Measurements from ENCODE around the gene RPS14.
"Not testable (repeated sequence)": the region's sequence is repeated elsewhere in the genome, so short reads cannot be mapped to it uniquely, and the experiment has no call there.

The RPS14 gene

GRCh38 chr5:150479416-150479815 lies 29.9 kb upstream of the RPS14 start:
- no peak for DNase-seq

- not testable (repeated sequence) for DNase-seq
Observed at GRCh38 chr5:150476568-150476967, 27.0 kb upstream of the RPS14 start.

GRCh38 chr5:150473673-150474358 lies 24.3 kb upstream of the RPS14 start:
- no peak for DNase-seq

DNA sequence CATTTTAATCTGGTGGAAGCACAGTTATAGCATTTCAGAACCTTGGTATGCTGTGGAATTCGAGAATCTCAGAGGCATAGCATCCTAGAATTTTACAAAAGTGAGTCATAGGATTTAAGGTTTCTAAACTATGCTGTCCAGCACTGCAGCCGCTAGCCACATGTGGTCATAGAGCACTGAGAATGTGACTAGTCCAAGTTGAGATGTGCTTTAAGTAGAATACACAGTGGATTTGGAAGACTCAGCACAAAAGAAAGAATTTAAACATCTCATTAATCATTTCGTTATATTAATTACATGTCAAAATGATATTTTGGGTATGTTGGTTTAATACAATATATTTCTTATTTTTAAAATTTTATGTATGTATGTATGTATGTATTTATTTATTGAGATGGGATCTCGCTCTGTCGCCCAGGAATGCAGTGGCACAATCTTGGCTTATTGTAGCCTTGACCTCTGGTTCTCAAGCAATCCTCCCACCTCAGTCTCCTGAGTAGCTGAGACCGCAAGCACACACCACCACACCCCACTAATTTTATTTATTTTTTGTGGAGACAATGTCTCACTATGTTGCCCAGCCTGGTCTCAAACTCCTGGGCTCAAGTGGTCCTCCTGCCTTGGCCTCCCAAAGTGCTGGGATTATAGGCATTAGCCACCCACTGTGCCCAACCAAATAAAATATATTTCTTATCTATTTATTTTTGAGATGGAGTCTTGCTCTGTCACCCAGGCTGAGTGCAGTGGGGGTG lies 20.4 kb upstream of the RPS14 start:
- DNase-seq, result no peak

GRCh38 chr5:150468206-150468605 lies 18.7 kb upstream of the RPS14 start:
- no peak for DNase-seq

DNA sequence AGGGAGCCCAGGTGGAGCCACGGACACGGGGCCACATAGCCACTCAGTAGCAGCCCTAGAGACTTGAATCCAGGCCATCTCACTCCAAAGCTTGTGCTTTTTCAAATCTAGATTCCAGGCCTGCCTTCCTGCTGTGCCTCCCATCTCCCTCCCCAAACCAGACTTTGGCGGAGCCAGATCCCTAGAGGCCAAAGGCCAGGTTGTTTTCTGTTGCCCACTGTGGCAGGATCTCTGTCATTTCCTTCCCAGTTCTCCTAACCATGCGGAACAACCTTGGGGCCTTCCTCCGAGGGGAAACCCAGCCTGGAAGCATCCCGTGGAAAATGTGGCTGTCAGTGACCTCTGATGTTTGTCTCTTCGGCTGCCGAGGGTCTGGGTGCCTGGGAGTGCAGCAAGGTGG lies 16.4 kb upstream of the RPS14 start:
- DNase-seq, result no peak

DNA sequence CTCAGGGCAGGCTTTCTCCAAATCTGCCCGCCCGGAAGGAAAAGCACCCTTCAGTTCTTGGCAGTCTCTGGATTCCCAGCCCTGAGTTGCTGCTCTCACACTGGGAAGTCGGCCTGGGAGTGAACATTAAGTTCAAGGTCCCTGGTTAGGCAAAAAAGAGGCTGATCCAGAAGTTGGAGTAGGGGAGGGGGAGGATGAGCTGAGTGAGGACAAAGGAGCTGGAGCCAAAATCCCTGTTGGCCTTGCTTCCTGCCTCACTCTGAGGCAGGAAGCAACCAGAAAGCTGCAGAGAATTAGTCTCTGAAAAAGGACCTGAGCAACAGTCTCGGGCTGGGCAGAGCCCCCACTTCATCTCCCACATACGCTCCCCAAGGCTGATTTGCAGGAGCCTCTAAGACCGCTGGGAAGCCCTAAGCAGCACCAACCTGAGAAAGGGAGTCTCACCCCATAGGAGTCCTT lies 15.0 kb upstream of the RPS14 start:
- no peak for DNase-seq

DNA sequence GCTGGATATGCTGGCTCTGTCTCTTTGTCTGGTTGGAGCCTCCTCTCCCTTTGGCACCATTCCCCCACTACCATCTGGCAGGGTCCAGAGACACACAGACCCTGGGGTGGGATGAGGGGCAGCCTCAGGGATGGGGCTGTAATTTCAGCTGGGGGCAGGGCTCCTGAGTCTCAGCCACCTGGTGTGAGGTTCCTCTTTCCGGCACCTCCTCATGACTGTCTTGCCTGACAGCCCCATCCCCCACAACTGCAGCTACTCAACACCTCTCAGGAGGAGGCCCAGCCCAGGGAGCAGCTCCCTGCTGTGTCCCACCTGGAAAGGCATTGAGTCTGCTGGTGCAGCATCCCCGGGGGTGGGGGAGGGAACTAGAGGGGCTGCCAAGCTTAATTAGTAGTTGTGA lies 11.7 kb upstream of the RPS14 start:
- peak in 3 of 6 experiments; percentile 11 to 22 (median 12) for DNase-seq

DNA sequence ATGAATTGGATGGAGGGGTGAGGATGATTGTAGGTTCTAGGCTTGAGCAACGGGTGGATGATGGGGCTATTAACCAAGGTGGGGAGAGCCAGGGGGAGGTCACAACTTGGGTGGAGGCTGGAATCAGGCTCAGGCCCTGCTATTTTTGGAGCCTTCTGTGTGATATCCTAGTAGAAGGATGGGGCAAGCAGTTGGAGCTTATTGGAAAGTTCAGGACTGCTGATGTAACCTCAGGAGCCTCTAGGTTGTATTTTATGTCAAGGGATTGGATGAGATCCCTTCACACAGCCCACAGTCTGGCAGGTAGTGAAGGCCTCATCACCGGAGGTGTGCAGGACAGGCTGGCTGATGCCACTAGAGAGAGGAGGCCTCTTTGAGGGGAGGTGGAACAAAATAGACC lies 11.2 kb upstream of the RPS14 start:
- DNase-seq, result no peak

DNA sequence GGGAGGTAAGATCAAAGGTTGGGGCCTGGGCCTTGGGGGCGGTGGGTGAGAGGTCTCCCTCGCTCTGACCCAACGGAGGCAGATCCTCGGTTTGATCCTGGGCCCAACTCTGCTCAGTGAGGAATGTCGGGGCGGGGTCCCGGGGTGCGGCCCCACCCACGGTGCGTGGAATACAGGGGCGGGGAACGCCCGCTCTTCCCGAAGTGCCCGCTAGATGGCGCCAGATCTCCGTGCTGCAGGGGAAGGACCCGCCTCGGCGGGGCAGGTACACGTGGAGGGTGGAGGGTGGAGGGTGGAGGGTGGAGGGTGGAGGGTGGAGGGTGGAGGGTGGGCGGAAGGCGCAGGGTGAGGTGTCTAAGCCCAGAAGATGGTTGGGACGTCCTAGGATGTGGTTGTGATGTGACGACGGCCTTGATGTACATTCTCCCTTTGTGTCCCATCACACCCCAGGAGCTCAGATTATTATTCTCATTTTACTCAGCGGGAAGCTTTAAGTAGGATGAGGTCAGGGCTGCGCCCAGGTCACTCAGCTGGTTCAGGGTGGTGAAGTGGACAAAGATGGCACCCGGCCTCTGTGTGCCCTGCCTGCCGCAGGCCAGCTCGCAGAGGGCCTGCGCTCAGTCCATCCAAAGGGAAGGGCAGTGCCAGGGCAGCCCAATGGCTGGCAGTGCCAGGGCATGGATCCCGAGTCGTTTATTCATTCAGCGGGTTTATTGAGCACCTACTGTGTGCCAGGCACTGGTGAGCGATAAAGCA lies 9.4 kb upstream of the RPS14 start:
- peak; percentile 75 to 90 (median 82) for DNase-seq

- no peak for DNase-seq
Observed at GRCh38 chr5:150457562-150458240, 8.2 kb upstream of the RPS14 start.

- peak in 1 of 6 experiments; percentile 4 for DNase-seq
Observed at GRCh38 chr5:150457121-150457520, 7.6 kb upstream of the RPS14 start.

DNA sequence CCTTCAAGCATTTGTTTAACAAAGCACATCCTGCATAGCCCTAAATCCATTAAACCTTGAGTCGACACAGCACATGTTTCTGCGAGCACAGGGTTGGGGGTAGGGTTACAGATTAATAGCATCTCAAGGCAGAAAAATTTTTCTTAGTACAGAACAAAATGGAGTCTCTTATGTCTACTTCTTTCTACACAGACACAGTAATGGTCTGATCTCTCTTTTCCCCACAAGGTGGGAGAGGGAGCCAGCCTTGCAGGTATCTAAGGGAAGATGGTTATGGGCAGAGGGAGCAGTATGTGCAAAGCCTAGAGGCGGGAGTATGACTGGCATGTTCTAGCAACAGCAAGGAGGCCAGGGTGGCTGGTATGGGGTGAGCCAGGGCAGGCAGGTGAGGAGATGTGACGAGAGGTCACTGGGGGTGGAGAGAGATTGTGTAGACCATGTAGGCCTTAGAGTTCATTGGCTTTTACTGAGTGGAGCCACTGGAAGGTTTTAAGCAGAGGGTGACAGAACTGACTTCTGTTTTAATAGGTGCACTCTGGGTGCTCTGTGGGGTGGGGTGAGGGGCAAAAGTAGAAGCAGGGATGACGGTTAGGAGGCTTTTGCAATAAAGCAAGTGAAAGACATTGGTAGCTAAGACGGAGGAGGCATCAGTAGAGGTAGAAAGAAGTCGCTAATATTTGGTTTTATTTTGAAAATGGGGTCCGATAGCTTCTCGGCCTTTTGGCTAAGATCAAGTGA lies 5.1 kb upstream of the RPS14 start:
- no peak for DNase-seq

DNA sequence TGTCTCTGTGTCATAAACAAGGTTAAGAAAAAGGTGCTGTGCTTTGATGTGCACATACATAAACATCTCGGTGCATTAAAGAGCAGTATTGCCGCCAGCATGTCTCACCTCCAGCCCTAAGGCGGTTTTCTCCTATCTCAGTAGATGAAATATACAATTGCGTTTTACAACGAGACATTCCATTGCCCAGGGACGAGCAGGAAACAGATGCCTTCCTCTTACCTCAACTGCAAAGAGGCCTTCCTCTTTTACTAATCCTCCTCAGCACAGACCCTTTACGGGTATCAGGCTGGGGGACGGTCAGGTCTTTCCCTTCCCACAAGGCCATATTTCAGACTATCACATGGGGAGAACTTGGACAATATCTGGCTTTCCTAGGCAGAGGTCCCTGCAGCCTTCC lies 4.5 kb upstream of the RPS14 start:
- not testable (repeated sequence) for DNase-seq

DNA sequence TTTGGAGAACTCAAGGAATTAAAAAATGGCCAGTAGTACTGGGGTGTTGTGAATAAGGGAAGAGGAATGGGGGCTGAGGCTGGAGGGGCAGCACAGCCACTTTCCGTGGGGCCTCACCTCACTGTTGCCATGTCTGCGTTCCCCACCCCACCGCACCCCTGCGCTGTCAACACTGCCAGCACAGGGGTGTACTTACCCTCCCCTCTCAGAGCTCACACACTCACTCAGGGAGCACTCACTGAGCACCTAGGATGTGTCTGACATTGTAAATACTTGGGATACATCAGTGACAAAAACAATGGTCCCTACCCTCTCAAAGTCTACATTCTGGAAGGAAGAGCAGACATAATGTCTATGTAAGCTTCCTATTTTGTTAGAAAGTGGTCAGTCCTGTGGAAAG lies 3.4 kb upstream of the RPS14 start:
- no peak for DNase-seq

GRCh38 chr5:150451594-150451993 lies 2.1 kb upstream of the RPS14 start:
- no peak for DNase-seq

DNA sequence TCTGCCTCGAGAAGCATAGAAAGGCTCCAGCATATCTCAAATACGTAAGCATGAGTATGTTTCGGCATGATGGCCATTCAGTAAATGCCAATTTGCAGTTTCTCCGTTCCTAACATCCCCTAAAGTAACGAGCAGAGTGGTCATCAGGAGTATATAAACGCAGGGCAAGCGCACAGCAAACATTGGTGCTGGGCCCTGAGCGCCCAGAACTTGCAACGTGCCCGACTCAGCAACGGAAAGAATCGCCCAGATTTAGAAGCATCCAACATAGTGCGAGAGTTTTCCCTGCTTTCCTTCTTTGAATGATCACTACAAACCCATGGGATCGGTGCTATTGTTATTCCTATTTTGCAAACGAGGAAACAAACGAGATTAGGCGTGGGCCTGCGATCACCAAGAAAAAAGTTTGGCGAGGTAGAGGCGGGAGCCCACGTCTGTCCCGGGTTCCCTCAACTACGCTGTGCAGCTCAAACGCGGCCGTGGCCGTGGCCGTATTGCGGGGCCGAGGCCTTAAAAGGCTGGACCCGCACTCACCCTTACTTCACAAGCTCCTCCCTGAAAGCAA lies 505 bp downstream of the RPS14 start:
- peak in 1 of 6 experiments; percentile 43 for DNase-seq

- DNase-seq, result no peak
Observed at GRCh38 chr5:150448334-150448733, 1.2 kb downstream of the RPS14 start.

GRCh38 chr5:150447188-150447587 lies 2.4 kb downstream of the RPS14 start:
- DNase-seq, result no peak

DNA sequence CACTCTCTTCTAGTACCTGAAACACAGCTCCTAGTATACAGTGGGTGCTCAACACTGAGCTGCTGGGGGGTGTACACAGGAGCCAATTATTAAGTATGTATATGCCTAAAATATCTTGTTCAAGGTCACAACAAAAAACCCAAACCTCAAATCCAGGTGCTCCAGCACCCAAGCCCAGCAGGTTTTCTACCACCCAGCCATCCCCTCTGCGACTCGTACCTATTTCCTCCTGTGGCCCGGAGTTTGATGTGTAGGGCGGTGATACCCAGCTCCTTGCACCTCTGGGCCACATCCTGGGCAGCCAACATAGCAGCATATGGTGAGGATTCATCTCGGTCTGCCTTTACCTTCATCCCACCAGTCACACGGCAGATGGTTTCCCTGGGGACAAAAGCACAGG lies 3.0 kb downstream of the RPS14 start:
- no peak for DNase-seq

- no peak for DNase-seq
Observed at GRCh38 chr5:150446088-150446487, 3.5 kb downstream of the RPS14 start.

DNA sequence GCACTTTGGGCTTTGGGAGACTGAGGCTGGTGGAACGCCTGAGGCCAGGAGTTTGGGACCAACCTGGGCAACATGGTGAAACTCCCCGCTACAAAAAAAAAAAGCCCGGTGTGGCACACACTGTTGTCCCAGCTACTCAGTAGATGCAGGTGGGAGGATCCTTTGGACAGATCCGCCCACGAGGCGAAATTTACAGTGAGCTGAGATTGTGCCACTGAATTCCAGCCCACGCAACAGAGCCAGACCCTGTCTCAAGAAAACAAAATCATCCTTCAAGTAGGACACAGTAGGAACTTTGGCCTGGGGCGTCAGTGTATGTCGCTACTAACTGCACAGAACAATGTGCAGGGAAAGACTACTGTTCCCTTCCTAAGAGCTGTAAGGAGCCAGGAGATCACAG lies 4.8 kb downstream of the RPS14 start:
- DNase-seq, result no peak
